GM12892 (cell line): ENCODE data around the gene TRMT1.

Experiments used
- POLR2A ChIP-seq: IDR thresholded peaks from 2 replicates; pipeline ENCODE4 v1.6.1; 2011; ENCODE audit warnings: low read depth, low read length, control low read depth
- POLR2AphosphoS5 ChIP-seq: IDR thresholded peaks from 2 replicates; pipeline ENCODE4 v1.6.1; 2011; ENCODE audit warnings: low read depth, low read length, control low read depth
- TAF1 ChIP-seq: IDR thresholded peaks from 2 replicates; pipeline ENCODE4 v1.6.1; 2011; ENCODE audit warnings: low read depth, mild to moderate bottlenecking, control low read depth, low read length, borderline replicate concordance

DNA sequence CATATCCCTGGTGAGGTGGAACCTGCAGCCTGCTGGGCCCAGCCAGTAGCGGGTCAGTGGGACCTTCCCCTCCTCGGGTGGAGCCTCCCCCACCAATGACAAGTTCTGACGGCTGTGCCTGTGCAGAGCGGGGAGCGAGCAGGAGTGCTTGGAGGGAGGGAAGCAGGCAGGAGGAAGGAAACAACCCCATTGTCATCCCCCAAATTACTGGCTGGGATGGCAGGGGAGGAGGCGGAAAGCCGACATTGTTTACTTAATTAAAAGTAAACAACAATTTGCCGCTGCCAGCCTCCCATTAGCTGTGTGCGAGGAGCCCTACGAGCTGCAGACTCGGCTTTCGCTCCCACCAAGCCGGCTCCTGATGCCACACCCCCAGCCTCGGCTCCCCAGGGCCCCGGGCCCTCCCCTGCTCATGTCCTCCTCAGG, 59.4 kb downstream of the TRMT1 start:
- TF ChIP-seq POLR2AphosphoS5 = no peak
- no peak for TF ChIP-seq POLR2A
- TF ChIP-seq TAF1 = no peak
